ENCODE data around the gene MYH3. TPM values are rescaled to one million over a fixed set of nuclear protein-coding genes. Genes with fewer than 3 reads are reported as not detected.

Gene MYH3
- polyA plus RNA-seq, 1 donor (not counting 4 experiments of a cell fraction or from before 2014, with no cell fraction given), result 0.83 TPM

DNA sequence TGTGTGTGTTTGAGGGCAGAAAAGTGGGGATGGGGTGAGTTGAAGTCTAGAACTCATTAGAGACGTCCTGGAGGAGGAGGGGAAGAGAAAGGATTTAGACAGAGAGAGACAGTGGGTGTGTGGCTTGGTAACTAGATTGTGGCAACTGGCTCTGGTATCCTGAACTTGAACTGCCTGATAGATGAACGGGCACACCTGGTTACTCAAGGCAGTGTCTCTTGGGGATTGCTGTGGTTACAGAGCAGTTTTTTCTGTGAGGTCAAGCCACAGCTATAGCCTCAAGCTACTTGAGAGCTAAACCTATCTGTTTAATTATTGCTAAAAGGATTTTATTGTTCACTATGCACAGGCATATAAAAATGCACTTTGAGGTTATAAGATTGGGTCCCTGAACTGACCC, 77.8 kb downstream of the MYH3 start:
- no peak overlapping the region for H3K27ac ChIP-seq (ENCODE audit: control insufficient read depth, insufficient read depth, low read length)
- no peaks in the 10 kb centered on the region for H3K4me1 ChIP-seq (ENCODE audit: control insufficient read depth, extremely low read depth, insufficient read depth, low read length)
- FAIRE-seq (no peak), DNase-seq (ENCODE audit: low read depth, low spot score) (no peak)
- dilution Hi-C loops (cut with MboI; ENCODE audit: extremely low pct_ligation_motif_present, low sequenced_read_pairs), result no loop called here
- H3K36me3 ChIP-seq (ENCODE audit: control insufficient read depth in 2 of 2, extremely low read depth in 1 of 2, insufficient read depth in 2 of 2, low read length in 2 of 2), result no peaks in the 10 kb centered on the region
- H3K9ac ChIP-seq (ENCODE audit: control insufficient read depth, extremely low read depth, insufficient read depth, low read length), result no peak overlapping the region
- no peaks in the 10 kb centered on the region for H3K9me1 ChIP-seq (ENCODE audit: control insufficient read depth, extremely low read depth, insufficient read depth, low read length)
- no peaks in the 10 kb centered on the region for H4K20me1 ChIP-seq (ENCODE audit: control insufficient read depth, extremely low read depth, insufficient read depth, low read length)
- H3K4me2 ChIP-seq (ENCODE audit: control insufficient read depth, extremely low read depth, insufficient read depth, low read depth, low read length), result no peak overlapping the region
- TF ChIP-seq, protein P1, sequence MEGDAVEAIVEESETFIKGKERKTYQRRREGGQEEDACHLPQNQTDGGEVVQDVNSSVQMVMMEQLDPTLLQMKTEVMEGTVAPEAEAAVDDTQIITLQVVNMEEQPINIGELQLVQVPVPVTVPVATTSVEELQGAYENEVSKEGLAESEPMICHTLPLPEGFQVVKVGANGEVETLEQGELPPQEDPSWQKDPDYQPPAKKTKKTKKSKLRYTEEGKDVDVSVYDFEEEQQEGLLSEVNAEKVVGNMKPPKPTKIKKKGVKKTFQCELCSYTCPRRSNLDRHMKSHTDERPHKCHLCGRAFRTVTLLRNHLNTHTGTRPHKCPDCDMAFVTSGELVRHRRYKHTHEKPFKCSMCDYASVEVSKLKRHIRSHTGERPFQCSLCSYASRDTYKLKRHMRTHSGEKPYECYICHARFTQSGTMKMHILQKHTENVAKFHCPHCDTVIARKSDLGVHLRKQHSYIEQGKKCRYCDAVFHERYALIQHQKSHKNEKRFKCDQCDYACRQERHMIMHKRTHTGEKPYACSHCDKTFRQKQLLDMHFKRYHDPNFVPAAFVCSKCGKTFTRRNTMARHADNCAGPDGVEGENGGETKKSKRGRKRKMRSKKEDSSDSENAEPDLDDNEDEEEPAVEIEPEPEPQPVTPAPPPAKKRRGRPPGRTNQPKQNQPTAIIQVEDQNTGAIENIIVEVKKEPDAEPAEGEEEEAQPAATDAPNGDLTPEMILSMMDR (optimal IDR thresholded peaks at IDR 0.05 in 1 of 3, IDR thresholded peaks at IDR 0.05 in 1 of 3, conservative IDR thresholded peaks at IDR 0.05 in 1 of 3; ENCODE audit: extremely low read depth in 1 of 3, insufficient read depth in 2 of 3, low read length in 3 of 3), result no peak
- no peak for TF ChIP-seq EZH2 (IDR thresholded peaks at IDR 0.05; ENCODE audit: low read length)
- no peak overlapping the region for H3K4me3 ChIP-seq (ENCODE audit: control insufficient read depth in 2 of 3, extremely low read depth in 1 of 3, insufficient read depth in 2 of 3, low read depth in 1 of 3, low read length in 3 of 3)
- H3K9me3 ChIP-seq (ENCODE audit: control insufficient read depth, low read depth, low read length), result no peaks in the 10 kb centered on the region
- no peak overlapping the region for H2AFZ ChIP-seq (ENCODE audit: control insufficient read depth, low read length)
- no peaks in the 10 kb centered on the region for H3K27me3 ChIP-seq (ENCODE audit: control insufficient read depth, extremely low read depth, insufficient read depth, low read length)
- H3K79me2 ChIP-seq (ENCODE audit: control insufficient read depth, insufficient read depth, low read length), result no peaks in the 10 kb centered on the region

Other genes with a start within 250 kb of the MYH3 start
- not detected in 3 replicates for gene MYH8, start 235.4 kb downstream of the MYH3 start, polyA plus RNA-seq
- gene MYH4, start 187.8 kb downstream of the MYH3 start, polyA plus RNA-seq, result not detected in 3 replicates
- gene MYH1, start 138.8 kb downstream of the MYH3 start, polyA plus RNA-seq, result not detected in 3 replicates
- not detected in 3 replicates for gene MYH2, start 107.7 kb downstream of the MYH3 start, polyA plus RNA-seq
- 20.8 to 28.3 TPM (median 22.8 TPM) in 3 replicates for gene SCO1, start 40.2 kb upstream of the MYH3 start, polyA plus RNA-seq
- gene ADPRM, start 40.3 kb upstream of the MYH3 start, polyA plus RNA-seq, result 9.9 to 15.0 TPM (median 14.2 TPM) in 3 replicates
- gene TMEM220, start 72.7 kb upstream of the MYH3 start, polyA plus RNA-seq, result 2.1 to 3.3 TPM (median 2.4 TPM) in 3 replicates
- 0.26 TPM in 1 of 3 replicates, not detected in the others for gene TMEM238L, start 146.8 kb upstream of the MYH3 start, polyA plus RNA-seq
- not detected in 3 replicates for gene PIRT, start 180.8 kb upstream of the MYH3 start, polyA plus RNA-seq